HFFc6 (cell line): Measurements from ENCODE around the gene MGAT5. TPM values are rescaled to one million over a fixed set of nuclear protein-coding genes. Genes with fewer than 3 reads are reported as not detected.

ENCODE experiments used
- DNase-seq: peaks from one replicate; pipeline ENCODE4 v3.0.0-alpha.2; 2018
- H3K27ac Mint-ChIP-seq: 2 replicates; pipeline ENCODE4 v1.8.0; 2020; ENCODE audit warnings: mild to moderate bottlenecking, mixed read lengths
- H3K27me3 Mint-ChIP-seq: 2 replicates; pipeline ENCODE4 v1.8.0; 2021; ENCODE audit warnings: mild to moderate bottlenecking, moderate library complexity, mixed read lengths; ENCODE audit not compliant: insufficient read depth
- H3K36me3 Mint-ChIP-seq: 2 replicates; pipeline ENCODE4 v1.8.0; 2021; ENCODE audit warnings: low read depth, mixed read lengths
- H3K4me1 Mint-ChIP-seq: 2 replicates; pipeline ENCODE4 v1.8.0; 2020; ENCODE audit warnings: low read depth, mixed read lengths
- H3K4me3 Mint-ChIP-seq: 2 replicates; pipeline ENCODE4 v1.8.0; 2020; ENCODE audit warnings: mild to moderate bottlenecking, moderate library complexity, mixed read lengths
- H3K9me3 Mint-ChIP-seq: 2 replicates; pipeline ENCODE4 v1.8.0; 2020; ENCODE audit warnings: mild to moderate bottlenecking, mixed read lengths
- total RNA-seq, 6 experiments: library from RNA; stranded (reverse); fragmentation: NEBNext Ultra II Directional; extraction: Animal tissue kit (Norgen Biotek cat#: 25700); gene quantifications; 2 replicates in 1 of 6; 3 replicates in 5 of 6; pipeline ENCODE4 v1.2.3, GENCODE V29; 2021
- TF ChIP-seq, protein P1 (sequence below): fragments of 200-600 bp; sonication (generic); IDR thresholded peaks from 2 replicates; pipeline ENCODE4 v1.5.0; 2021; ENCODE audit warnings: antibody characterized with exemption, mild to moderate bottlenecking

The MGAT5 gene
- total RNA-seq, 6 experiments from 2014 or later = 104 to 129 (median 113) TPM

DNA sequence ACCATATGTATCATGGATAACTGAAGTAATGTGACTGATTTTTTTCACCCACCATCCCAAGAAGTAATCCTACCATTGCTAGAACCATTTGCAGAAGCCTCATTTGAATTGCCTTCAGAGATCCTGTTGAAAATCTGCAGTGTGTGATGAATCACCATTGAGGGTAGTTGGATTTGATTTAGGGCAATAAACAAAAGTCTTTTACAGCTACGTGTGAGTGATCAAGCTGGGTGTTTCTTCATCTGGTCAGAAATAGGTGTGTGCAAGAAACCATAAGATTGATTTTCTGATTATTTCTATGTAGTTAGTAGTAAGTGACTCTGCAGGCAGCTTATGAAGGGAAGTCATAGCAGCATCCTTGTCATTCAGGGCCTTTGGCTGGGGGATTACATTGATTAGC, 159.6 kb downstream of the MGAT5 start:
- TF ChIP-seq, protein P1, sequence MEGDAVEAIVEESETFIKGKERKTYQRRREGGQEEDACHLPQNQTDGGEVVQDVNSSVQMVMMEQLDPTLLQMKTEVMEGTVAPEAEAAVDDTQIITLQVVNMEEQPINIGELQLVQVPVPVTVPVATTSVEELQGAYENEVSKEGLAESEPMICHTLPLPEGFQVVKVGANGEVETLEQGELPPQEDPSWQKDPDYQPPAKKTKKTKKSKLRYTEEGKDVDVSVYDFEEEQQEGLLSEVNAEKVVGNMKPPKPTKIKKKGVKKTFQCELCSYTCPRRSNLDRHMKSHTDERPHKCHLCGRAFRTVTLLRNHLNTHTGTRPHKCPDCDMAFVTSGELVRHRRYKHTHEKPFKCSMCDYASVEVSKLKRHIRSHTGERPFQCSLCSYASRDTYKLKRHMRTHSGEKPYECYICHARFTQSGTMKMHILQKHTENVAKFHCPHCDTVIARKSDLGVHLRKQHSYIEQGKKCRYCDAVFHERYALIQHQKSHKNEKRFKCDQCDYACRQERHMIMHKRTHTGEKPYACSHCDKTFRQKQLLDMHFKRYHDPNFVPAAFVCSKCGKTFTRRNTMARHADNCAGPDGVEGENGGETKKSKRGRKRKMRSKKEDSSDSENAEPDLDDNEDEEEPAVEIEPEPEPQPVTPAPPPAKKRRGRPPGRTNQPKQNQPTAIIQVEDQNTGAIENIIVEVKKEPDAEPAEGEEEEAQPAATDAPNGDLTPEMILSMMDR = no peak
- H3K27ac Mint-ChIP-seq = peak overlapping the region; percentile 22
- 0 out of 2 replicates have a peak, but pooled peaks cover 7% of the 10 kb centered on the region for H3K36me3 Mint-ChIP-seq
- no peaks in the 10 kb centered on the region for H3K9me3 Mint-ChIP-seq
- DNase-seq = peak; percentile 55
- H3K27me3 Mint-ChIP-seq = no peaks in the 10 kb centered on the region; the same call in 1 of the 2 replicates
- no peak overlapping the region for H3K4me3 Mint-ChIP-seq
- H3K4me1 Mint-ChIP-seq = peaks cover 70% of the 10 kb centered on the region

DNA sequence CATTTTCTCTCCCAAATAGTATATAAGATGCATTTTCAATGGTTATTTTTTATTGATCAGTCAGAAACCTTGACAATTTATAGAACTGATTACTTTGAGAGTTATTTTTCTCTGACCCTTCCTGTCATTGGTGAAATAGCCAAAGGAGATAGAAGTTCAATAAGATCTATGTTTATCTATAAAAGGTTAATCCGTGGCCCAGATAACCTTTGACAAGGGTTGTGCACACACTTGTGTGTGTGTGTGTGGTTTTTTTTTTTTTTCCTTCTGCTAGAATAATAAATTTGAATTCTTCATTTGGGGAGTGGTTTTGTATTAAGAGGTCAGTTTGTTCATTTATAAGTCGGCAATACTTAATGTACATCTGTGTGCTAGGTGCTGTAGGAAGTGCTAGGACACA, 160.0 kb downstream of the MGAT5 start:
- no peak for DNase-seq
- Mint-ChIP-seq H3K36me3 (0 out of 2 replicates have a peak, but pooled peaks cover 7% of the 10 kb centered on the region), H3K4me3 (no peak overlapping the region), H3K9me3 (no peaks in the 10 kb centered on the region), H3K27ac (no peak overlapping the region), H3K4me1 (peaks cover 65% of the 10 kb centered on the region), H3K27me3 (no peaks in the 10 kb centered on the region; the same call in 1 of the 2 replicates)
- TF ChIP-seq, protein P1 = no peak

DNA sequence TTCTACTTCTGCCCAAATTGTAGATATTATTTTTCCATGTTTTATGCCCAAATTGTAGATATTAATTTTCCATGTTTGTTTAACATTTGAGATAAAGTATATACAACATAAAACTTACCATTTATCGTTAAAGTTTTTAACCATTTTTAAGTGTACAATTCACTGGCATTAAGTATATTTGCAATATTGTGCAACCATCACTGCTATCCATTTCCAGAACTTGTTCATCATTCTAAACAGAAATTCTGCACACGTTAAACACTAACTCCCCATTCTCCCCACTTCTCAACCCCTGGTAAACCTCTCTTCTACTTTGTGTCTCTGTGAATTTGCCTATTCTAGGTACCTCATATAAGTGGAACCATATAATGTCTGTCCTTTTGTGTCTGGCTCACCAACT, 162.1 kb downstream of the MGAT5 start:
- Mint-ChIP-seq H3K27me3 (no peaks in the 10 kb centered on the region), H3K27ac (no peak overlapping the region), H3K9me3 (no peaks in the 10 kb centered on the region), H3K4me3 (no peak overlapping the region), H3K4me1 (peaks cover 47% of the 10 kb centered on the region), H3K36me3 (0 out of 2 replicates have a peak, but pooled peaks cover 7% of the 10 kb centered on the region)
- TF ChIP-seq, protein P1 = no peak
- no peak for DNase-seq

DNA sequence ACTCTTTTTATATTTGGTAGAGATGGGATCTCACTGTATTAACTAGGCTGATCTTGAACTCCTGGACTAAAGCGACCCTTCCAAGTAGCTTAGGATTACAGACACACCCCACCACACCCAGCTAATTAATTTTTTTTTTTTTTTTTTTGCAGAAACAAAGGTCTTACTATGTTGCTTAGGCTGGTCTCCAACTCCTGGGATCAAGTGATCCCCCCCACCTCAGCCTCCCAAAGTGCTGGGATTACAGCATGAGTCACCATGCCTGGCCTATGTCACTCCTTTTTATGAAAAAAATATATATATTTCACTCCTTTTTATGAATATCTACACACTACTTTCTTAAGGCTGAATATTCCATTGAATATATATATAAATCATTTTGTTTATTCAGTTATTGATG, 162.8 kb downstream of the MGAT5 start:
- DNase-seq = no peak
- Mint-ChIP-seq H3K36me3 (peaks cover 9% of the 10 kb centered on the region; the same call in 1 of the 2 replicates), H3K27ac (no peak overlapping the region), H3K27me3 (no peaks in the 10 kb centered on the region), H3K4me3 (no peak overlapping the region), H3K9me3 (no peaks in the 10 kb centered on the region), H3K4me1 (peaks cover 47% of the 10 kb centered on the region)
- TF ChIP-seq, protein P1 = no peak

DNA sequence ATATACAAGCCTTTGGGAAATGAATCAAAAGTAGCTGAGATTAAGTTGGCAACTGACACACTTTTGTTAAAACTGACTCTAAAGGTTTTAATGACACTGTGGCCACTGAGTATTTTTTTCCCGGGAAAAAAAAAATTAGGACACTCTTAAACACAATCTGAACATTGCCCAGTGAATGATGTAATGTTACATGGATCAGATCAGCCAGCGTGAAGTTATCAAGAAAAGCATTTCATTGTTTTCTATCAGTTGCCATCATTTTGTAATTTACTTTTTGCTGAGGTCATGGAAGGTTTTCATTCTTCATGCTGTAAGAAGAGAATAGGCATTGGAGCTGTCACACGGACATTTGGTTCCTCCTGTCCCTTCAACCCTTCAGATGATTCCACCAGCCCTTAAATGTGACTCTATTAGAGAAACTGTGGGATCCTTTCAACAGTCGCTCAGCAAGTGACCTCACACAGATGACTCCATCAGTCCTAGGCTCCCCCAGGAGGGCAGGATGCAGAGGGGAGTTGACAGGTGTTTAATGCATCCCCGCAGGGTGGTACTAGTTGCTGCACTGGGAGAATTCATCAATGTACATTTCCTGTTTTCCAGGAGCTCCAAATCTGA, 164.2 kb downstream of the MGAT5 start:
- Mint-ChIP-seq H3K9me3 (no peaks in the 10 kb centered on the region), H3K4me1 (peaks cover 36% of the 10 kb centered on the region), H3K4me3 (no peak overlapping the region), H3K36me3 (peaks cover 18% of the 10 kb centered on the region; the same call in 1 of the 2 replicates), H3K27me3 (no peaks in the 10 kb centered on the region), H3K27ac (no peak overlapping the region)
- DNase-seq = no peak
- TF ChIP-seq, protein P1 = no peak
